BLaER1 treated with 17β-estradiol and CSF1 and Interleukin-3, amounts not matched to agents 10 nM and 100 nM (cell line): ENCODE data around the gene MYO5B.
"Not testable (repeated sequence)": the region's sequence is repeated elsewhere in the genome, so short reads cannot be mapped to it uniquely, and the experiment has no call there.

Experiments used
- H3K27ac ChIP-seq, 11 experiments: shearing (Covaris generic); formaldehyde crosslinking; 2 replicates each; pipeline ENCODE4 v1.8.1; 2022
- H3K27me3 ChIP-seq, 11 experiments: shearing (Covaris generic); formaldehyde crosslinking; 2 replicates each; pipeline ENCODE4 v1.8.1; 2022
- H3K36me3 ChIP-seq, 11 experiments: shearing (Covaris generic); formaldehyde crosslinking; 2 replicates each; pipeline ENCODE4 v1.8.1; 2022
- H3K4me1 ChIP-seq, 10 experiments: shearing (Covaris generic); formaldehyde crosslinking; 2 replicates each; pipeline ENCODE4 v1.8.1; 2022
- H3K4me2 ChIP-seq, 11 experiments: shearing (Covaris generic); formaldehyde crosslinking; 2 replicates each; pipeline ENCODE4 v1.8.1; 2022
- H3K4me3 ChIP-seq, 10 experiments: shearing (Covaris generic); formaldehyde crosslinking; 2 replicates each; pipeline ENCODE4 v1.8.1; 2022
- H3K9ac ChIP-seq, 11 experiments: shearing (Covaris generic); formaldehyde crosslinking; 2 replicates each; pipeline ENCODE4 v1.8.1; 2022
- H3K9me3 ChIP-seq, 11 experiments: shearing (Covaris generic); formaldehyde crosslinking; replicated peaks in 1 of 11; 2 replicates each; pipeline ENCODE4 v1.8.1; 2022
- H4K20me1 ChIP-seq, 11 experiments: shearing (Covaris generic); formaldehyde crosslinking; 2 replicates each; pipeline ENCODE4 v1.8.1; 2022
- Cebpa-rat ChIP-seq, 11 experiments: shearing (Covaris generic); IDR thresholded peaks; 2 replicates each; pipeline ENCODE4 v1.8.1; 2022

The MYO5B gene

GRCh38 chr18:49901862-49902340 lies 293.0 kb downstream of the MYO5B start:
- Histone ChIP-seq H3K4me3 (no peak overlapping the region), H3K27ac (no peak overlapping the region), H4K20me1 (no peaks in the 10 kb centered on the region; a peak in 2 of 22 replicates), H3K27me3 (no peaks in the 10 kb centered on the region), H3K4me2 (no peak overlapping the region), H3K4me1 (peaks cover 0 to 5% (median 0%) of the 10 kb centered on the region in 10 experiments; a peak in 4 of 20 replicates), H3K36me3 (no peaks in the 10 kb centered on the region), H3K9ac (no peak overlapping the region), H3K9me3 (no peaks in the 10 kb centered on the region)
- no peak for TF ChIP-seq Cebpa-rat (IDR thresholded peaks at IDR 0.05)

GRCh38 chr18:49899657-49900330 lies 295.2 kb downstream of the MYO5B start:
- Histone ChIP-seq H3K27me3 (no peaks in the 10 kb centered on the region), H3K27ac (no peak overlapping the region), H3K4me3 (no peak overlapping the region), H3K9ac (no peak overlapping the region), H3K36me3 (no peaks in the 10 kb centered on the region), H3K4me1 (peaks cover 0 to 5% (median 0%) of the 10 kb centered on the region in 10 experiments; a peak in 4 of 20 replicates), H3K4me2 (no peak overlapping the region), H3K9me3 (no peaks in the 10 kb centered on the region), H4K20me1 (peaks cover 0 to 5% (median 0%) of the 10 kb centered on the region in 11 experiments; a peak in 2 of 22 replicates)
- TF ChIP-seq Cebpa-rat (IDR thresholded peaks at IDR 0.05) = no peak

GRCh38 chr18:49898421-49898820 lies 296.5 kb downstream of the MYO5B start:
- no peak; a peak in 1 of 22 replicates for TF ChIP-seq Cebpa-rat (IDR thresholded peaks at IDR 0.05)
- no peaks in the 10 kb centered on the region for H3K27me3 ChIP-seq
- peaks cover 0 to 5% (median 0%) of the 10 kb centered on the region in 11 experiments; a peak in 2 of 22 replicates for H4K20me1 ChIP-seq
- no peak overlapping the region for H3K9ac ChIP-seq
- H3K4me2 ChIP-seq = no peak overlapping the region
- H3K4me3 ChIP-seq = no peak overlapping the region
- no peak overlapping the region for H3K27ac ChIP-seq
- no peaks in the 10 kb centered on the region for H3K9me3 ChIP-seq
- H3K36me3 ChIP-seq = no peaks in the 10 kb centered on the region
- H3K4me1 ChIP-seq = peaks cover 0 to 5% (median 0%) of the 10 kb centered on the region in 10 experiments; a peak in 4 of 20 replicates

- Histone ChIP-seq H3K27me3 (no peaks in the 10 kb centered on the region), H3K4me2 (no peak overlapping the region)
These were observed 300.3 kb downstream of the MYO5B start for GRCh38 chr18:49894517-49895226.

GRCh38 chr18:49893036-49893435 lies 301.9 kb downstream of the MYO5B start:
- Histone ChIP-seq H3K27me3 (no peaks in the 10 kb centered on the region), H3K9ac (no peak overlapping the region), H3K4me1 (peaks cover 0 to 14% (median 5%) of the 10 kb centered on the region in 10 experiments; a peak in 9 of 20 replicates), H3K27ac (no peak overlapping the region), H3K9me3 (no peaks in the 10 kb centered on the region), H3K4me3 (no peak overlapping the region), H4K20me1 (peaks cover 0 to 5% (median 0%) of the 10 kb centered on the region in 11 experiments; a peak in 1 of 22 replicates), H3K4me2 (peak overlapping the region in 5 of 11 experiments; percentile 23 to 60 (median 42); a peak in 6 of 22 replicates), H3K36me3 (no peaks in the 10 kb centered on the region)
- TF ChIP-seq Cebpa-rat (IDR thresholded peaks at IDR 0.05) = no peak

More at GRCh38 chr18:49894517-49895226, 300.3 kb downstream of the MYO5B start:
- H3K9ac ChIP-seq = no peak overlapping the region
- no peaks in the 10 kb centered on the region for H3K9me3 ChIP-seq
- peaks cover 0 to 14% (median 9%) of the 10 kb centered on the region in 10 experiments; a peak in 12 of 20 replicates for H3K4me1 ChIP-seq
- peaks cover 0 to 5% (median 0%) of the 10 kb centered on the region in 11 experiments; a peak in 1 of 22 replicates for H4K20me1 ChIP-seq
- H3K36me3 ChIP-seq = no peaks in the 10 kb centered on the region
- H3K27ac ChIP-seq = no peak overlapping the region
- TF ChIP-seq Cebpa-rat (IDR thresholded peaks at IDR 0.05) = no peak
- no peak overlapping the region for H3K4me3 ChIP-seq

- Histone ChIP-seq H4K20me1 (peaks cover 0 to 5% (median 0%) of the 10 kb centered on the region in 11 experiments; a peak in 1 of 22 replicates), H3K27me3 (no peaks in the 10 kb centered on the region), H3K4me2 (peak overlapping the region in 5 of 11 experiments; percentile 23 to 60 (median 42); a peak in 8 of 22 replicates), H3K27ac (no peak overlapping the region), H3K4me1 (peaks cover 0 to 14% (median 5%) of the 10 kb centered on the region in 10 experiments; a peak in 9 of 20 replicates), H3K4me3 (no peak overlapping the region), H3K9ac (no peak overlapping the region), H3K9me3 (no peaks in the 10 kb centered on the region), H3K36me3 (no peaks in the 10 kb centered on the region)
- no peak for TF ChIP-seq Cebpa-rat (IDR thresholded peaks at IDR 0.05)
These were observed 302.6 kb downstream of the MYO5B start for GRCh38 chr18:49892148-49892924.

GRCh38 chr18:49890041-49890440 lies 304.9 kb downstream of the MYO5B start:
- H3K27me3 ChIP-seq = no peaks in the 10 kb centered on the region
- no peak overlapping the region for H3K4me2 ChIP-seq
- no peak overlapping the region for H3K4me3 ChIP-seq
- H4K20me1 ChIP-seq = no peaks in the 10 kb centered on the region; a peak in 1 of 22 replicates
- no peaks in the 10 kb centered on the region for H3K36me3 ChIP-seq
- H3K4me1 ChIP-seq = peaks cover 0 to 14% (median 5%) of the 10 kb centered on the region in 10 experiments; a peak in 9 of 20 replicates
- H3K27ac ChIP-seq = no peak overlapping the region
- H3K9ac ChIP-seq = no peak overlapping the region
- no peak for TF ChIP-seq Cebpa-rat (IDR thresholded peaks at IDR 0.05)
- no peaks in the 10 kb centered on the region for H3K9me3 ChIP-seq

GRCh38 chr18:49889552-49889951 lies 305.4 kb downstream of the MYO5B start:
- not testable (repeated sequence) for H3K36me3 ChIP-seq, H3K4me3 ChIP-seq, H3K4me2 ChIP-seq, H3K9ac ChIP-seq, H3K27me3 ChIP-seq, H3K27ac ChIP-seq, H3K9me3 ChIP-seq, H4K20me1 ChIP-seq
- peaks cover 0 to 14% (median 5%) of the 10 kb centered on the region in 10 experiments; a peak in 9 of 20 replicates for H3K4me1 ChIP-seq
